ENCODE measurements around the gene ARID2. TPM values are rescaled to one million over a fixed set of nuclear protein-coding genes. Genes with fewer than 3 reads are reported as not detected.

ARID2 gene
- total and polyA plus RNA-seq, 2 donors from 2014 or later = 4.4 to 35.7 TPM

DNA sequence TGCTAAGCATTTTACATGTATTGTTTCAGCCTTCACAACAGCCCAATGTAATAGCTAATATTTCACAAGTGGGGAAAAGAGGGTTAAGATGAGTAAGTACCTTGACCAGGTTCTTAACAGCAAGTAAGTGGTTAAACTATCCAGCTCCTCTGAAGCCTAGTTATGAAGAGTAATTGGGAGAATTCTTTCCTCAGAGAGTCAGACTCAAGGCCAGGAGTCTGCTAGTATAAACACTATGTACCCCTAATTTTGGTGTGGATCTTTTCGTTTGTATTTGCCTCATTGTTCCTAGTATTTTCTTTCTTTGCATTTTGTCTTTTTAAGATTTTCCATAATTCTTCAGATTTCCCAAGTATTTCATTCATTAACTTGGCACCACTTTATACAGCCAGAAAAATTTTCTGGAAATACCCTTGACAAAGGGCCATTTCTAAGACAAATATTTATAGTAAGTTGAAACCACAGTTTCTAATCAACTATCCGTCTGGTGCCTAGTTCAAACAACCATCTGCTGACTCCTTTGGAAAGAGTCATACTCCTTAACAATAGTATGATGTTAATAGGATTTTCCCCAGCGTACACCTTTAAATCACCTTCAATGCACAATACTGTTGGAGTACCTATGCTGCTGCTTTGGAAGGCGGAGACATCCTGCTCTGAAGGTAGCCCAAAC lies 179.7 kb downstream of the ARID2 start:
- no peak for DNase-seq
- Histone ChIP-seq H3K9ac (ENCODE audit: low read length in 3 of 3) (no peak overlapping the region), H3K27ac (ENCODE audit: low read depth in 2 of 2, low read length in 2 of 2) (no peak overlapping the region), H3K4me1 (ENCODE audit: control insufficient read depth in 2 of 3, insufficient read depth in 2 of 3, low read depth in 1 of 3, low read length in 3 of 3) (no peaks in the 10 kb centered on the region), H3K36me3 (ENCODE audit: control insufficient read depth in 2 of 3, insufficient read depth in 3 of 3, low read length in 3 of 3) (peaks cover 0 to 14% (median 0%) of the 10 kb centered on the region in 3 donors), H3K9me3 (ENCODE audit: control insufficient read depth in 2 of 3, insufficient read depth in 1 of 3, low read length in 3 of 3) (no peaks in the 10 kb centered on the region), H3K27me3 (ENCODE audit: control insufficient read depth, insufficient read depth, low read length) (no peaks in the 10 kb centered on the region), H3K4me3 (ENCODE audit: low read length in 3 of 3) (no peak overlapping the region)
- no peak for FAIRE-seq
- intact Hi-C loops (cut with DNase I) = no loop called here
- TF ChIP-seq, protein P1, sequence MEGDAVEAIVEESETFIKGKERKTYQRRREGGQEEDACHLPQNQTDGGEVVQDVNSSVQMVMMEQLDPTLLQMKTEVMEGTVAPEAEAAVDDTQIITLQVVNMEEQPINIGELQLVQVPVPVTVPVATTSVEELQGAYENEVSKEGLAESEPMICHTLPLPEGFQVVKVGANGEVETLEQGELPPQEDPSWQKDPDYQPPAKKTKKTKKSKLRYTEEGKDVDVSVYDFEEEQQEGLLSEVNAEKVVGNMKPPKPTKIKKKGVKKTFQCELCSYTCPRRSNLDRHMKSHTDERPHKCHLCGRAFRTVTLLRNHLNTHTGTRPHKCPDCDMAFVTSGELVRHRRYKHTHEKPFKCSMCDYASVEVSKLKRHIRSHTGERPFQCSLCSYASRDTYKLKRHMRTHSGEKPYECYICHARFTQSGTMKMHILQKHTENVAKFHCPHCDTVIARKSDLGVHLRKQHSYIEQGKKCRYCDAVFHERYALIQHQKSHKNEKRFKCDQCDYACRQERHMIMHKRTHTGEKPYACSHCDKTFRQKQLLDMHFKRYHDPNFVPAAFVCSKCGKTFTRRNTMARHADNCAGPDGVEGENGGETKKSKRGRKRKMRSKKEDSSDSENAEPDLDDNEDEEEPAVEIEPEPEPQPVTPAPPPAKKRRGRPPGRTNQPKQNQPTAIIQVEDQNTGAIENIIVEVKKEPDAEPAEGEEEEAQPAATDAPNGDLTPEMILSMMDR (IDR thresholded peaks at IDR 0.05; ENCODE audit: borderline replicate concordance, extremely low read depth, insufficient read depth) = no peak

DNA sequence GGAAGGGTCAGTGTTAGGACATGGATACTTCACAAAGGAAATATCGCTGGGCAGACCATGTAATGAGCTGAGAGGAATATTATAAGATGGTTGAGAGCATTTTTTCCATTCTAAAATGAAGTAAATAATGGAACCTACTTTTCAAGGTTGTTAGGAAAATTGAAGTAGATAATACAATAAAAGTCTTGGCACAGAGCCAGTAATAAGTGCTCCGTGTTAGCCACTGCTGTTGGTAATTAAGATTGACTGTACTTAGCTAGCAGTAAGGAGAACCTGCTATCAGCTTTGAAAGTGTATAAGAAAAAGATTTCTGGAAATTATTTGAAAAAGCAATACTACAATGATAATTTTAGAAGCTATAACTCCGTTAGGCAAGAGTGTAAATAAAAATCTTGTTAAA lies 183.3 kb downstream of the ARID2 start:
- Histone ChIP-seq H3K36me3 (ENCODE audit: control insufficient read depth in 2 of 3, insufficient read depth in 3 of 3, low read length in 3 of 3) (peaks cover 0 to 4% (median 2%) of the 10 kb centered on the region in 3 donors), H3K4me1 (ENCODE audit: control insufficient read depth in 2 of 3, insufficient read depth in 2 of 3, low read depth in 1 of 3, low read length in 3 of 3) (no peaks in the 10 kb centered on the region), H3K9ac (ENCODE audit: low read length in 3 of 3) (no peak overlapping the region), H3K27ac (ENCODE audit: low read depth in 2 of 2, low read length in 2 of 2) (no peak overlapping the region), H3K4me3 (ENCODE audit: low read length in 3 of 3) (no peak overlapping the region), H3K9me3 (ENCODE audit: control insufficient read depth in 2 of 3, insufficient read depth in 1 of 3, low read length in 3 of 3) (no peaks in the 10 kb centered on the region), H3K27me3 (ENCODE audit: control insufficient read depth, insufficient read depth, low read length) (no peaks in the 10 kb centered on the region)
- FAIRE-seq = no peak
- no peak for DNase-seq
- intact Hi-C loops (cut with DNase I) = no loop called here
- TF ChIP-seq, protein P1 (IDR thresholded peaks at IDR 0.05; ENCODE audit: borderline replicate concordance, extremely low read depth, insufficient read depth) = no peak

DNA sequence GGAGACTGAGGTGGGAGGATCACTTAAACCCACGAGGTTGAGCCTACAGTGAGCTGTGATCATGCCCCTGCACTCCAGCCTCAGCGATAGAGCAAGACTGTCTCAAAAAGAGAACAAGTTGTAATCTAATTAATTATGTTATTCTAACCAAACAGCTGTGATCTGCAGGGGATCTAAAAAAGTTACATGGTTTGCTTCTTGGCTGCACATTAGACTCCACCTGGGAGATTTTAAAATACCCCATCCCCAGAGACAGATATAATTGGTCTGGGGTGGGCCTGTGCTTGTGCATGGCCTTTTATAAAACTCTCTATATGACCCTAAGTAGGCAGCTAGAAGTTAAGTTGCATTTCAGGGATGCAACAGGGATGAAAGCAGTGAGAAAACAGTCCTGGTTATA lies 184.1 kb downstream of the ARID2 start:
- Histone ChIP-seq H3K9ac (ENCODE audit: low read length in 3 of 3) (no peak overlapping the region), H3K4me3 (ENCODE audit: low read length in 3 of 3) (no peak overlapping the region)
- FAIRE-seq = no peak

More for the DNA sequence above, 184.1 kb downstream of the ARID2 start:
- Histone ChIP-seq H3K27ac (ENCODE audit: low read depth in 2 of 2, low read length in 2 of 2) (no peak overlapping the region), H3K9me3 (ENCODE audit: control insufficient read depth in 2 of 3, insufficient read depth in 1 of 3, low read length in 3 of 3) (no peaks in the 10 kb centered on the region), H3K36me3 (ENCODE audit: control insufficient read depth in 2 of 3, insufficient read depth in 3 of 3, low read length in 3 of 3) (peaks cover 0 to 2% (median 0%) of the 10 kb centered on the region in 3 donors), H3K27me3 (ENCODE audit: control insufficient read depth, insufficient read depth, low read length) (no peaks in the 10 kb centered on the region), H3K4me1 (ENCODE audit: control insufficient read depth in 2 of 3, insufficient read depth in 2 of 3, low read depth in 1 of 3, low read length in 3 of 3) (no peaks in the 10 kb centered on the region)
- no peak for DNase-seq
- TF ChIP-seq, protein P1 (IDR thresholded peaks at IDR 0.05; ENCODE audit: borderline replicate concordance, extremely low read depth, insufficient read depth) = no peak
- intact Hi-C loops (cut with DNase I) = no loop called here
